Gastroesophageal sphincter (tissue), 3 donors: ENCODE data around the gene SLF1.

Experiments used
- EP300 ChIP-seq: sonication (generic); formaldehyde crosslinking; IDR thresholded peaks from one replicate; pipeline ENCODE4 v1.6.1; 2017; ENCODE audit warnings: antibody characterized with exemption, mild to moderate bottlenecking
- POLR2A ChIP-seq, 2 donors: fragments of 450-650 bp; IDR thresholded peaks; one replicate each; pipeline ENCODE4 v1.6.1; 2017; ENCODE audit warnings: antibody characterized with exemption in 2 of 2, mild to moderate bottlenecking in 2 of 2, moderate library complexity in 1 of 2
- POLR2AphosphoS5 ChIP-seq: sonication (generic); formaldehyde crosslinking; IDR thresholded peaks from one replicate; pipeline ENCODE4 v1.6.1; 2017; ENCODE audit warnings: antibody characterized with exemption
- TF ChIP-seq, protein P1 (sequence below), 4 experiments: fragments of 200-600 bp in 2 of 4; fragments of 450-650 bp in 2 of 4; sonication (generic) in 1 of 4; IDR thresholded peaks; one replicate each; pipeline ENCODE4 v1.5.1; 2017 to 2019; ENCODE audit warnings: antibody characterized with exemption in 4 of 4, mild to moderate bottlenecking in 2 of 4, moderate library complexity in 2 of 4

DNA sequence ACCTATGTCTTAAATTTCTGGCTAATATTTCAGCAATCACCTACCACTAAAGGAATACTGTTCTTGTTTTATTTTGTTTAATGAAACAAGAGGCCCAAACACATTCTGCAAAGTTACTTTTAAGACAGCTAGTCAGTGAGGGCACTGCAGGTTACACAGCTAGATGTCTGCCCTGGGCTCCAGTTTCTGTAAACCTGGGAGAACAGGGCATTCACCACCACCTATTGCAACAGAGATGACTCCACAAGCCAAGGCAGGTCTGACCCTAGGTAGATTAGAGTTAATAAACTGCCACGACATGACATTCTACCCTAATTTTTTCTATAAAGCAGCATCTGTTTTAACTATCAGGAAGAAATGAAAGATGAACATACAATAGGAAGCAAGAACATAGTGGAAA lies 90.8 kb downstream of the SLF1 start:
- TF ChIP-seq, protein P1, sequence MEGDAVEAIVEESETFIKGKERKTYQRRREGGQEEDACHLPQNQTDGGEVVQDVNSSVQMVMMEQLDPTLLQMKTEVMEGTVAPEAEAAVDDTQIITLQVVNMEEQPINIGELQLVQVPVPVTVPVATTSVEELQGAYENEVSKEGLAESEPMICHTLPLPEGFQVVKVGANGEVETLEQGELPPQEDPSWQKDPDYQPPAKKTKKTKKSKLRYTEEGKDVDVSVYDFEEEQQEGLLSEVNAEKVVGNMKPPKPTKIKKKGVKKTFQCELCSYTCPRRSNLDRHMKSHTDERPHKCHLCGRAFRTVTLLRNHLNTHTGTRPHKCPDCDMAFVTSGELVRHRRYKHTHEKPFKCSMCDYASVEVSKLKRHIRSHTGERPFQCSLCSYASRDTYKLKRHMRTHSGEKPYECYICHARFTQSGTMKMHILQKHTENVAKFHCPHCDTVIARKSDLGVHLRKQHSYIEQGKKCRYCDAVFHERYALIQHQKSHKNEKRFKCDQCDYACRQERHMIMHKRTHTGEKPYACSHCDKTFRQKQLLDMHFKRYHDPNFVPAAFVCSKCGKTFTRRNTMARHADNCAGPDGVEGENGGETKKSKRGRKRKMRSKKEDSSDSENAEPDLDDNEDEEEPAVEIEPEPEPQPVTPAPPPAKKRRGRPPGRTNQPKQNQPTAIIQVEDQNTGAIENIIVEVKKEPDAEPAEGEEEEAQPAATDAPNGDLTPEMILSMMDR (IDR thresholded peaks at IDR 0.05): no peak
- TF ChIP-seq POLR2A (IDR thresholded peaks at IDR 0.05) (no peak), POLR2AphosphoS5 (no peak), EP300 (no peak)
